GM12878 (cell line): ENCODE measurements around the gene OXT. TPM values are rescaled to one million over a fixed set of nuclear protein-coding genes. Genes with fewer than 3 reads are reported as not detected.

Source experiments
- ATF2 ChIP-seq: IDR thresholded peaks from 2 replicates; pipeline ENCODE4 v1.6.1; 2012; ENCODE audit warnings: low read length, inconsistent platforms
- CUX1 ChIP-seq: IDR thresholded peaks from 2 replicates; pipeline ENCODE4 v1.6.1; 2012; ENCODE audit warnings: improper control_type of control experiment, low read depth, low read length; ENCODE audit not compliant: insufficient replicate concordance
- POU2F2 ChIP-seq: IDR thresholded peaks from 3 replicates; pipeline ENCODE4 v1.6.1; 2011; ENCODE audit warnings: low read depth, mild to moderate bottlenecking, low read length, borderline replicate concordance
- polyA plus RNA-seq, 11 experiments: library from polyadenylated mRNA; depleted of rRNA in 4 of 11; unstranded in 6 of 11; stranded (reverse) in 5 of 11; fragments of >200 nt; fragmentation: Nextera tagmentation in 4 of 11; fragmentation: Illumina TruSeq in 1 of 11; extraction: Ambion mirVana in 4 of 11; extraction: Trizol in 1 of 11; gene quantifications; 1 replicate in 1 of 11; 2 replicates in 10 of 11; pipeline versions ENCODE4 v1.2.1 to v1.2.3, GENCODE V29; 2011 to 2016; ENCODE audit warnings: inconsistent platforms in 2 of 11, missing spikeins in 2 of 11, low read depth in 1 of 11
- total RNA-seq, 4 experiments: library from RNA; depleted of rRNA in 3 of 4; stranded (reverse); fragments of >200 nt in 3 of 4; fragmentation: Illumina TruSeq in 1 of 4; extraction: Trizol in 1 of 4; gene quantifications; 2 replicates each; pipeline versions ENCODE4 v1.2.1 to v1.2.3, GENCODE V29; 2013 to 2021

OXT gene
- total and polyA plus RNA-seq, 10 of the 15 experiments (the other 5 are each of a cell fraction or from before 2014, with no cell fraction given): not detected

GRCh38 chr20:3045816-3046676 is 25.4 kb upstream of the OXT start, which contains the start of gene MRPS26 (continued):
- TF ChIP-seq CUX1 (no peak), ATF2 (no peak), POU2F2 (peak; percentile 46; the same call in 2 of the 3 replicates)
- TF ChIP-seq, all 136 proteins: peak for 40
